22Rv1 (cell line): ENCODE results near the gene RABGAP1.

Experiments used
- ZFX ChIP-seq: fragments of 450-650 bp; IDR thresholded peaks from 2 replicates; pipeline ENCODE4 v1.6.1; 2017; ENCODE audit warnings: antibody characterized with exemption, borderline replicate concordance
- TF ChIP-seq, protein P1 (sequence below): fragments of 450-650 bp; IDR thresholded peaks from 2 replicates; pipeline ENCODE4 v1.5.1; 2017; ENCODE audit warnings: mild to moderate bottlenecking

GRCh38 chr9:122936883-122937282 is 3.9 kb upstream of the RABGAP1 start:
- TF ChIP-seq, protein P1, sequence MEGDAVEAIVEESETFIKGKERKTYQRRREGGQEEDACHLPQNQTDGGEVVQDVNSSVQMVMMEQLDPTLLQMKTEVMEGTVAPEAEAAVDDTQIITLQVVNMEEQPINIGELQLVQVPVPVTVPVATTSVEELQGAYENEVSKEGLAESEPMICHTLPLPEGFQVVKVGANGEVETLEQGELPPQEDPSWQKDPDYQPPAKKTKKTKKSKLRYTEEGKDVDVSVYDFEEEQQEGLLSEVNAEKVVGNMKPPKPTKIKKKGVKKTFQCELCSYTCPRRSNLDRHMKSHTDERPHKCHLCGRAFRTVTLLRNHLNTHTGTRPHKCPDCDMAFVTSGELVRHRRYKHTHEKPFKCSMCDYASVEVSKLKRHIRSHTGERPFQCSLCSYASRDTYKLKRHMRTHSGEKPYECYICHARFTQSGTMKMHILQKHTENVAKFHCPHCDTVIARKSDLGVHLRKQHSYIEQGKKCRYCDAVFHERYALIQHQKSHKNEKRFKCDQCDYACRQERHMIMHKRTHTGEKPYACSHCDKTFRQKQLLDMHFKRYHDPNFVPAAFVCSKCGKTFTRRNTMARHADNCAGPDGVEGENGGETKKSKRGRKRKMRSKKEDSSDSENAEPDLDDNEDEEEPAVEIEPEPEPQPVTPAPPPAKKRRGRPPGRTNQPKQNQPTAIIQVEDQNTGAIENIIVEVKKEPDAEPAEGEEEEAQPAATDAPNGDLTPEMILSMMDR = no peak
- no peak for TF ChIP-seq ZFX
